GM12878 (cell line): ENCODE measurements around the gene CACYBP. TPM values are rescaled to one million over a fixed set of nuclear protein-coding genes. Genes with fewer than 3 reads are reported as not detected.

Experiments used
- ATAC-seq: fragments of 200-7000 bp; cut with Tn5 transposase; 3 replicates; pipeline ENCODE4 v1.9.1; 2020; ENCODE audit warnings: mild to moderate bottlenecking, moderate library complexity
- BruUV-seq: library from RNA; stranded (reverse); fragments of 400-500 nt; replicated peaks from 2 replicates; lab custom pipeline; 2021; lab: Mats Ljungman, UMichigan
- CTCF ChIA-PET: fragments of 300-600 bp; sonication (Branson Sonifier 250); formaldehyde crosslinking; extraction: SDS; loops from one replicate; lab custom pipeline; 2021; ENCODE audit warnings: inconsistent platforms; lab: Yijun Ruan, JAX
- POLR2A ChIA-PET: fragments of 350-600 bp; formaldehyde crosslinking; extraction: SDS; loops from one replicate; lab custom pipeline; 2021; ENCODE audit warnings: inconsistent platforms; lab: Charles Lee
- RAD21 ChIA-PET: fragments of 300-600 bp; sonication (Branson Sonifier 250); formaldehyde crosslinking; loops from one replicate; lab custom pipeline; 2023; ENCODE audit warnings: antibody characterized with exemption; ENCODE audit not compliant: unreplicated experiment; lab: Charles Lee
- SMC1A ChIA-PET: fragments of 300-600 bp; sonication (Branson Sonifier 250); formaldehyde crosslinking; loops from one replicate; lab custom pipeline; 2023; ENCODE audit not compliant: unreplicated experiment, uncharacterized antibody; lab: Charles Lee
- DNase-seq: peaks from one replicate; pipeline ENCODE4 v3.0.0-alpha.2; 2011; ENCODE audit warnings: low read depth, low spot score
- FAIRE-seq: peaks from 3 replicates; lab custom pipeline; 2011; peaks lifted over from hg19 to GRCh38; lab: Jason Lieb, UNC
- H2AFZ ChIP-seq: 2 replicates; pipeline ENCODE4 v1.6.0; 2011; ENCODE audit warnings: low read depth, low read length, control low read depth; ENCODE audit not compliant: control insufficient read depth
- H3K27ac ChIP-seq: 2 replicates; pipeline ENCODE4 v1.5.1; 2011; ENCODE audit warnings: control low read depth; ENCODE audit not compliant: control insufficient read depth, insufficient read depth
- H3K27me3 ChIP-seq, 2 experiments: replicated peaks in 1 of 2; 2 replicates each; pipeline versions ENCODE4 v1.6.0 to v1.6.1; 2011; ENCODE audit warnings: low read length in 1 of 2; ENCODE audit not compliant: control insufficient read depth in 2 of 2, insufficient read depth in 2 of 2
- H3K36me3 ChIP-seq, 2 experiments: 2 replicates each; pipeline ENCODE4 v1.5.1; 2011; ENCODE audit warnings: low read length in 1 of 2; ENCODE audit not compliant: control insufficient read depth in 2 of 2, insufficient read depth in 2 of 2
- H3K4me1 ChIP-seq: 2 replicates; pipeline ENCODE4 v1.6.1; 2011; ENCODE audit warnings: mild to moderate bottlenecking, low read length, moderate library complexity, mixed read lengths; ENCODE audit not compliant: control insufficient read depth, insufficient read depth
- H3K4me2 ChIP-seq: 2 replicates; pipeline ENCODE4 v1.6.0; 2011; ENCODE audit warnings: control low read depth; ENCODE audit not compliant: control insufficient read depth, insufficient read depth
- H3K4me3 ChIP-seq: fragments of 200-600 bp; sonication (generic); 2 replicates; pipeline ENCODE4 v1.5.1; 2016
- H3K79me2 ChIP-seq: 2 replicates; pipeline ENCODE4 v1.6.0; 2011; ENCODE audit warnings: low read length; ENCODE audit not compliant: control insufficient read depth, insufficient read depth
- H3K9ac ChIP-seq: 2 replicates; pipeline ENCODE4 v1.8.0; 2011; ENCODE audit warnings: low read length, control low read depth, mixed read lengths; ENCODE audit not compliant: control insufficient read depth, insufficient read depth
- H3K9me3 ChIP-seq: replicated peaks from 3 replicates; pipeline ENCODE4 v1.5.1; 2011; ENCODE audit warnings: mild to moderate bottlenecking, low read length; ENCODE audit not compliant: control insufficient read depth, insufficient read depth
- H4K20me1 ChIP-seq: 2 replicates; pipeline ENCODE4 v1.6.0; 2011; ENCODE audit not compliant: control insufficient read depth, insufficient read depth
- CEBPB ChIP-seq, 2 experiments: fragments of 150-350 bp in 1 of 2; IDR thresholded peaks; 2 replicates each; pipeline ENCODE4 v1.6.1; 2012 to 2014; ENCODE audit warnings: low read depth in 2 of 2, low read length in 2 of 2, borderline replicate concordance in 1 of 2, inconsistent platforms in 1 of 2
- E2F4 ChIP-seq: IDR thresholded peaks from 2 replicates; pipeline ENCODE4 v1.6.1; 2012; ENCODE audit warnings: low read depth, low read length, improper control_type of control experiment
- ELK1 ChIP-seq: IDR thresholded peaks from 2 replicates; pipeline ENCODE4 v1.6.1; 2012; ENCODE audit warnings: low read depth, low read length, improper control_type of control experiment
- EP300 ChIP-seq, 2 experiments: fragments of 150-350 bp in 1 of 2; IDR thresholded peaks; 2 replicates each; pipeline ENCODE4 v1.6.1; 2011 to 2012; ENCODE audit warnings: low read depth in 2 of 2, low read length in 2 of 2, borderline replicate concordance in 1 of 2, improper control_type of control experiment in 1 of 2, inconsistent platforms in 1 of 2; ENCODE audit not compliant: control insufficient read depth in 1 of 2
- ESRRA ChIP-seq: IDR thresholded peaks from 2 replicates; pipeline ENCODE4 v1.6.1; 2012; ENCODE audit warnings: mild to moderate bottlenecking, low read length, improper control_type of control experiment
- HDGF ChIP-seq: fragments of 450-650 bp; IDR thresholded peaks from 2 replicates; pipeline ENCODE4 v1.6.1; 2016; ENCODE audit warnings: antibody characterized with exemption
- IKZF2 ChIP-seq, 2 experiments: fragments of 450-650 bp; IDR thresholded peaks; 2 replicates each; pipeline ENCODE4 v1.6.1; 2017; ENCODE audit warnings: mild to moderate bottlenecking in 2 of 2, moderate library complexity in 2 of 2
- JUNB ChIP-seq: IDR thresholded peaks from 2 replicates; pipeline ENCODE4 v1.6.1; 2016; ENCODE audit warnings: antibody characterized with exemption, mild to moderate bottlenecking
- NBN ChIP-seq: fragments of 450-650 bp; IDR thresholded peaks from 2 replicates; pipeline ENCODE4 v1.6.1; 2016
- NRF1 ChIP-seq: conservative IDR thresholded peaks from 2 replicates; pipeline ENCODE4 v1.6.1; 2011; ENCODE audit warnings: mild to moderate bottlenecking, low read depth, low read length, improper control_type of control experiment
- PML ChIP-seq: IDR thresholded peaks from 2 replicates; pipeline ENCODE4 v1.6.1; 2012; ENCODE audit warnings: low read length, inconsistent platforms
- POLR2AphosphoS5 ChIP-seq: IDR thresholded peaks from 2 replicates; pipeline ENCODE4 v1.6.1; 2011; ENCODE audit warnings: mild to moderate bottlenecking, low read length, inconsistent platforms
- RBBP5 ChIP-seq: fragments of 200-600 bp; sonication (generic); conservative IDR thresholded peaks from 2 replicates; pipeline ENCODE4 v1.6.1; 2016
- RFX5 ChIP-seq: IDR thresholded peaks from 2 replicates; pipeline ENCODE4 v1.6.1; 2011; ENCODE audit warnings: low read depth, low read length, improper control_type of control experiment
- RUNX3 ChIP-seq: IDR thresholded peaks from 2 replicates; pipeline ENCODE4 v1.6.1; 2012; ENCODE audit warnings: low read length, inconsistent platforms
- SRF ChIP-seq, 2 experiments: IDR thresholded peaks; 2 replicates each; pipeline ENCODE4 v1.6.1; 2011; ENCODE audit warnings: low read depth in 2 of 2, low read length in 2 of 2, mild to moderate bottlenecking in 1 of 2, moderate library complexity in 1 of 2
- TARDBP ChIP-seq: IDR thresholded peaks from 2 replicates; pipeline ENCODE4 v1.6.1; 2016; ENCODE audit warnings: borderline replicate concordance
- ZZZ3 ChIP-seq: IDR thresholded peaks from 2 replicates; pipeline ENCODE4 v1.6.1; 2011; ENCODE audit warnings: low read depth; ENCODE audit not compliant: control insufficient read depth, insufficient read length
- WGBS: methylation state at CpG from one replicate; pipeline ENCODE4 v1.1.6; 2016; ENCODE audit warnings: low lambda C conversion rate; ENCODE audit not compliant: insufficient replicate concordance, insufficient coverage; ENCODE audit errors: missing lambda C conversion rate; 5-methylcytosine and 5-hydroxymethylcytosine counted together
- in situ Hi-C: fragments of 300-500 bp; cut with MboI; formaldehyde crosslinking; loops from 9 replicates; pipeline ENCODE4 v1.14.3; 2018; ENCODE audit warnings: mixed read lengths
- intact Hi-C: fragments of 100-400 bp; cut with micrococcal nuclease; formaldehyde crosslinking; loops from one replicate; pipeline ENCODE4 v1.14.2; 2022; ENCODE audit not compliant: unreplicated experiment
- polyA plus RNA-seq, 11 experiments: library from polyadenylated mRNA; depleted of rRNA in 4 of 11; unstranded in 6 of 11; stranded (reverse) in 5 of 11; fragments of >200 nt; fragmentation: Nextera tagmentation in 4 of 11; fragmentation: Illumina TruSeq in 1 of 11; extraction: Ambion mirVana in 4 of 11; extraction: Trizol in 1 of 11; gene quantifications; 1 replicate in 1 of 11; 2 replicates in 10 of 11; pipeline versions ENCODE4 v1.2.1 to v1.2.3, GENCODE V29; 2011 to 2016; ENCODE audit warnings: inconsistent platforms in 2 of 11, missing spikeins in 2 of 11, low read depth in 1 of 11
- total RNA-seq, 4 experiments: library from RNA; depleted of rRNA in 3 of 4; stranded (reverse); fragments of >200 nt in 3 of 4; fragmentation: Illumina TruSeq in 1 of 4; extraction: Trizol in 1 of 4; gene quantifications; 2 replicates each; pipeline versions ENCODE4 v1.2.1 to v1.2.3, GENCODE V29; 2013 to 2021
- TF ChIP-seq, protein P1 (sequence below): fragments of 450-650 bp; formaldehyde crosslinking; IDR thresholded peaks from 2 replicates; pipeline ENCODE4 v1.4.0; 2020; ENCODE audit warnings: mild to moderate bottlenecking, moderate library complexity

Gene CACYBP
- total and polyA plus RNA-seq, 10 of the 15 experiments (the other 5 are each of a cell fraction or from before 2014, with no cell fraction given), result 77.7 to 488 (median 218) TPM

DNA sequence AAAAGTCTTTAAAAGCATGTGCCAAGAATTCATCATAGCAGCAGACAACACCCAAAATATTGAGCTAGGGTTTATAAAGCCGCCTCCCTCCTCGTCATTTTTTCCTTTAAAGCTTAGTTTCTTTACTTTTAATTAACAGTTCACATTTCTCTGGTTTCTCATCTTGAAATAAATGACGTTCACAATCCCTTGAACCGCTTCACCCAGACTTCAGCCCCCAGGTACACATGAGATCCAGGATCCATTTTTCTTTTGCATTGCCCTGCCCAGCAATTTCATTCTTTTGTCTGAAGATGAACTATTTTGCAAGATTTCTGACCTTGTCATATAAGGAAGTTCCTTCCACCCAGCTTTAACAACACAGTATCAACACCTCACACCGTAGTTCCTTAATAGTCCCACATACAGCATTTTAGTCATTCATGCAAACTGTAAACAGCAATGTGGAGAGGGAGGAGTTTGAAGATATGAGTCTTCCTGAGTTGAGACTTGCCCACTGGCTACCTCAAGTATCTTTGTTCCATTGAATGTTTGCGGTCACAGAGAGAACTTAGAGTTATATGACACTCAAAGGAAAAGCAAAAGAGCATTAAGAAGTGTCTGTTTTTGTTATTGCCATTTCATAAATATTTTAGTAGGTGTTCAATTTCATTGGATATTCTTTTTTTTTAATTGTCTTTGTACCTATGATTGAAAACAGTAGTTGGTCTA lies 35.3 kb upstream of the CACYBP start:
- ATAC-seq (peak; percentile 72), DNase-seq (no peak), FAIRE-seq (no peak)
- Histone ChIP-seq H3K4me2 (no peak overlapping the region), H3K79me2 (no peaks in the 10 kb centered on the region), H2AFZ (no peak overlapping the region), H4K20me1 (no peaks in the 10 kb centered on the region), H3K27me3 (no peaks in the 10 kb centered on the region), H3K4me3 (no peak overlapping the region), H3K9ac (no peak overlapping the region), H3K36me3 (0 out of 4 replicates have a peak, but pooled peaks cover 0 to 2% of the 10 kb centered on the region in 2 experiments), H3K9me3 (no peaks in the 10 kb centered on the region), H3K4me1 (peaks cover 23% of the 10 kb centered on the region), H3K27ac (no peak overlapping the region)
- POLR2A ChIA-PET, result interaction anchor here (0.8 to 7.2 kb wide), 5 partner anchors 11 to 90 kb away, joined by 3 to 74 read pairs (median 5); partner anchors contain the start of gene CACYBP
- no TSS peak for BruUV-seq
- RAD21 ChIA-PET, result interaction anchor here (0.7 to 4.1 kb wide), 11 partner anchors 10 to 164 kb away, joined by 3 to 59 read pairs (median 4); partner anchors contain the start of gene CACYBP
- WGBS, result 56% methylated on average over 6 of the region's 6 CpGs
- SMC1A ChIA-PET, result interaction anchor here (1.0 to 5.2 kb wide), 18 partner anchors 11 to 165 kb away, joined by 3 to 44 read pairs (median 5); partner anchors contain the start of gene CACYBP
- CTCF ChIA-PET, result interaction anchor here (0.8 to 1.7 kb wide), 4 partner anchors 10 to 35 kb away, joined by 3 to 7 read pairs (median 5); no protein-coding TSS in a partner anchor
- intact Hi-C loops (no loop called here), in situ Hi-C loops (no loop called here)
- TF ChIP-seq HDGF (peak; percentile 48; the same call in 1 of the 2 replicates), E2F4 (no peak), POLR2AphosphoS5 (peak; percentile 31; the same call in 1 of the 2 replicates), IKZF2 (IDR thresholded peaks at IDR 0.05) (peak; percentile 31 to 54; a peak in 2 of 4 replicates), ESRRA (no peak), JUNB (0 out of 2 replicates have a peak, but pooled peaks have one; percentile 41), NRF1 (no peak), RFX5 (no peak), RUNX3 (peak; percentile 81), TARDBP (no peak), CEBPB (IDR thresholded peaks at IDR 0.05; ENCODE audit: borderline replicate concordance in 1 of 2, low read depth in 2 of 2, low read length in 2 of 2) (no peak), NBN (peak; percentile 40; the same call in 1 of the 2 replicates), ELK1 (peak; percentile 90), ZZZ3 (no peak), SRF (IDR thresholded peaks at IDR 0.05; ENCODE audit: low read depth in 2 of 2, low read length in 2 of 2) (peak; percentile 76 to 95), EP300 (IDR thresholded peaks at IDR 0.05; ENCODE audit: borderline replicate concordance in 1 of 2, control insufficient read depth in 1 of 2, low read depth in 2 of 2, low read length in 2 of 2) (0 out of 4 replicates have a peak, but pooled peaks of 1 of the 2 experiments have one; percentile 18), PML (no peak), RBBP5 (no peak)
- TF ChIP-seq, protein P1, sequence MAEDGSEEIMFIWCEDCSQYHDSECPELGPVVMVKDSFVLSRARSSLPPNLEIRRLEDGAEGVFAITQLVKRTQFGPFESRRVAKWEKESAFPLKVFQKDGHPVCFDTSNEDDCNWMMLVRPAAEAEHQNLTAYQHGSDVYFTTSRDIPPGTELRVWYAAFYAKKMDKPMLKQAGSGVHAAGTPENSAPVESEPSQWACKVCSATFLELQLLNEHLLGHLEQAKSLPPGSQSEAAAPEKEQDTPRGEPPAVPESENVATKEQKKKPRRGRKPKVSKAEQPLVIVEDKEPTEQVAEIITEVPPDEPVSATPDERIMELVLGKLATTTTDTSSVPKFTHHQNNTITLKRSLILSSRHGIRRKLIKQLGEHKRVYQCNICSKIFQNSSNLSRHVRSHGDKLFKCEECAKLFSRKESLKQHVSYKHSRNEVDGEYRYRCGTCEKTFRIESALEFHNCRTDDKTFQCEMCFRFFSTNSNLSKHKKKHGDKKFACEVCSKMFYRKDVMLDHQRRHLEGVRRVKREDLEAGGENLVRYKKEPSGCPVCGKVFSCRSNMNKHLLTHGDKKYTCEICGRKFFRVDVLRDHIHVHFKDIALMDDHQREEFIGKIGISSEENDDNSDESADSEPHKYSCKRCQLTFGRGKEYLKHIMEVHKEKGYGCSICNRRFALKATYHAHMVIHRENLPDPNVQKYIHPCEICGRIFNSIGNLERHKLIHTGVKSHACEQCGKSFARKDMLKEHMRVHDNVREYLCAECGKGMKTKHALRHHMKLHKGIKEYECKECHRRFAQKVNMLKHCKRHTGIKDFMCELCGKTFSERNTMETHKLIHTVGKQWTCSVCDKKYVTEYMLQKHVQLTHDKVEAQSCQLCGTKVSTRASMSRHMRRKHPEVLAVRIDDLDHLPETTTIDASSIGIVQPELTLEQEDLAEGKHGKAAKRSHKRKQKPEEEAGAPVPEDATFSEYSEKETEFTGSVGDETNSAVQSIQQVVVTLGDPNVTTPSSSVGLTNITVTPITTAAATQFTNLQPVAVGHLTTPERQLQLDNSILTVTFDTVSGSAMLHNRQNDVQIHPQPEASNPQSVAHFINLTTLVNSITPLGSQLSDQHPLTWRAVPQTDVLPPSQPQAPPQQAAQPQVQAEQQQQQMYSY (CRISPR knock-in tag), result no peak
